WTC11 (cell line): ENCODE data around the gene UNC93A. TPM values are rescaled to one million over a fixed set of nuclear protein-coding genes. Genes with fewer than 3 reads are reported as not detected.

ENCODE experiments used
- ATAC-seq: fragments of 200-7000 bp; cut with Tn5 transposase; 2 replicates; pipeline ENCODE4 v1.10.0; 2021; ENCODE audit warnings: mild to moderate bottlenecking, moderate library complexity
- CTCF ChIA-PET: fragments of 300-600 bp; sonication (Branson Sonifier 250); formaldehyde crosslinking; loops from one replicate; lab custom pipeline; 2021; ENCODE audit warnings: antibody characterized with exemption; lab: Charles Lee
- POLR2A ChIA-PET: fragments of 350-600 bp; sonication (Branson Sonifier 250); formaldehyde crosslinking; loops from one replicate; lab custom pipeline; 2021; ENCODE audit warnings: antibody characterized with exemption; lab: Charles Lee
- DNase-seq: peaks from one replicate; pipeline ENCODE4 v3.0.0; 2021; ENCODE audit warnings: low spot score
- H3K27ac Mint-ChIP-seq: 2 replicates; pipeline ENCODE4 v1.8.0; 2021; ENCODE audit warnings: mixed read lengths
- H3K27me3 Mint-ChIP-seq: 2 replicates; pipeline ENCODE4 v1.8.0; 2021; ENCODE audit warnings: low read depth, mild to moderate bottlenecking, moderate library complexity, mixed read lengths
- H3K36me3 Mint-ChIP-seq: 2 replicates; pipeline ENCODE4 v1.8.0; 2021; ENCODE audit warnings: mixed read lengths
- H3K4me1 Mint-ChIP-seq: 2 replicates; pipeline ENCODE4 v1.8.0; 2022; ENCODE audit warnings: mixed read lengths
- H3K4me3 Mint-ChIP-seq: 2 replicates; pipeline ENCODE4 v1.8.0; 2021; ENCODE audit warnings: mild to moderate bottlenecking, moderate library complexity, mixed read lengths
- H3K9me3 Mint-ChIP-seq: 2 replicates; pipeline ENCODE4 v1.8.0; 2021; ENCODE audit warnings: mixed read lengths
- HMGA2 ChIP-seq: fragments of 250-450 bp; sonication (Bioruptor Pico); IDR thresholded peaks from 2 replicates; pipeline ENCODE4 v1.4.0; 2021; ENCODE audit warnings: mild to moderate bottlenecking, moderate library complexity
- JAZF1 ChIP-seq: fragments of 250-450 bp; sonication (Bioruptor Pico); IDR thresholded peaks from 2 replicates; pipeline ENCODE4 v1.9.0; 2021; ENCODE audit warnings: moderate library complexity, mild to moderate bottlenecking, inconsistent platforms
- JUN ChIP-seq: sonication (generic); formaldehyde crosslinking; IDR thresholded peaks from 2 replicates; pipeline ENCODE4 v1.8.0; 2023; ENCODE audit warnings: mild to moderate bottlenecking, missing genetic modification reagents
- SMAD4 ChIP-seq: sonication (generic); formaldehyde crosslinking; IDR thresholded peaks from 2 replicates; pipeline ENCODE4 v1.8.0; 2022; ENCODE audit warnings: mild to moderate bottlenecking, missing genetic modification reagents
- SOX15 ChIP-seq: fragments of 250-450 bp; sonication (Bioruptor Pico); IDR thresholded peaks from 2 replicates; pipeline ENCODE4 v1.9.0; 2021; ENCODE audit warnings: mild to moderate bottlenecking
- TEAD1 ChIP-seq: sonication (generic); formaldehyde crosslinking; IDR thresholded peaks from 2 replicates; pipeline ENCODE4 v1.8.0; 2022; ENCODE audit warnings: mild to moderate bottlenecking, missing genetic modification reagents
- TP53 ChIP-seq: sonication (generic); formaldehyde crosslinking; IDR thresholded peaks from 2 replicates; pipeline ENCODE4 v1.8.1; 2023; ENCODE audit warnings: mild to moderate bottlenecking, missing genetic modification reagents
- ZNF396 ChIP-seq: fragments of 250-450 bp; sonication (Bioruptor Pico); IDR thresholded peaks from 2 replicates; pipeline ENCODE4 v1.8.0; 2021; ENCODE audit warnings: mild to moderate bottlenecking, moderate library complexity, borderline replicate concordance
- total RNA-seq: library from RNA; stranded (reverse); gene quantifications from 3 replicates; pipeline ENCODE4 v1.2.3, GENCODE V29; 2021
- TF ChIP-seq, protein P1 (sequence below): sonication (generic); formaldehyde crosslinking; IDR thresholded peaks from 2 replicates; pipeline ENCODE4 v1.8.1; 2023; ENCODE audit warnings: mild to moderate bottlenecking, missing genetic modification reagents, borderline replicate concordance
- TF ChIP-seq, protein P2 (sequence below): sonication (generic); formaldehyde crosslinking; IDR thresholded peaks from 2 replicates; pipeline ENCODE4 v1.8.0; 2022; ENCODE audit warnings: mild to moderate bottlenecking, missing genetic modification reagents
- TF ChIP-seq, protein P3 (sequence below): sonication (generic); formaldehyde crosslinking; IDR thresholded peaks from 2 replicates; pipeline ENCODE4 v1.8.0; 2023; ENCODE audit warnings: missing genetic modification reagents, mild to moderate bottlenecking, borderline replicate concordance
- TF ChIP-seq, protein P4 (sequence below): sonication (generic); formaldehyde crosslinking; IDR thresholded peaks from 2 replicates; pipeline ENCODE4 v1.8.0; 2023; ENCODE audit warnings: missing genetic modification reagents
- TF ChIP-seq, protein P5 (sequence below): sonication (generic); formaldehyde crosslinking; conservative IDR thresholded peaks from 2 replicates; pipeline ENCODE4 v1.8.1; 2022; ENCODE audit warnings: mild to moderate bottlenecking, missing genetic modification reagents
- TF ChIP-seq, protein P6 (sequence below): fragments of 250-450 bp; sonication (Bioruptor Pico); IDR thresholded peaks from 2 replicates; pipeline ENCODE4 v1.8.0; 2021; ENCODE audit warnings: mild to moderate bottlenecking

UNC93A gene
- total RNA-seq, 1 experiment from 2014 or later, result 0.70 TPM

DNA sequence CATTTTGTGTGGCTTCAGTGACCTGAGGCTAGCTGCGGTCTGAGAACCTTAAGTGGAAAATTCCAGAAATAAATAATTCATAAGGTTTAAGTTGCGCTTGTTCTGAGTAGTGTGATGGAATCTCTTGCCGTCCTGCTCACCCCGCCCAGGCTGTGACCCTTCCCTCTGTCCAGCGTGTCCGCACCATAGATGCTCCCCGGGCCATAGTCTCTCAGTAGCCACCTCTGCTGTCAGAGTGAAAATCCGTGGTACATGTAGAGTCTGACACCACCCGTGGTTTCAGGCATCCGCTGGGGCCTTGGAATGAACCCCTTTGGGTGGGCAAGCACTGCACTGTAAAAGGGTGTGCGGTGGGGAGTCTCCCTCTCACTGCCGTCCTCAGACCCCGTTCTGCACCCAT is 11.7 kb downstream of the UNC93A start (continued):
- TF ChIP-seq SMAD4 (CRISPR knock-in tag) (no peak), SOX15 (CRISPR knock-in tag) (no peak), HMGA2 (CRISPR knock-in tag) (no peak), ZNF396 (no peak)
- TF ChIP-seq, protein P1, sequence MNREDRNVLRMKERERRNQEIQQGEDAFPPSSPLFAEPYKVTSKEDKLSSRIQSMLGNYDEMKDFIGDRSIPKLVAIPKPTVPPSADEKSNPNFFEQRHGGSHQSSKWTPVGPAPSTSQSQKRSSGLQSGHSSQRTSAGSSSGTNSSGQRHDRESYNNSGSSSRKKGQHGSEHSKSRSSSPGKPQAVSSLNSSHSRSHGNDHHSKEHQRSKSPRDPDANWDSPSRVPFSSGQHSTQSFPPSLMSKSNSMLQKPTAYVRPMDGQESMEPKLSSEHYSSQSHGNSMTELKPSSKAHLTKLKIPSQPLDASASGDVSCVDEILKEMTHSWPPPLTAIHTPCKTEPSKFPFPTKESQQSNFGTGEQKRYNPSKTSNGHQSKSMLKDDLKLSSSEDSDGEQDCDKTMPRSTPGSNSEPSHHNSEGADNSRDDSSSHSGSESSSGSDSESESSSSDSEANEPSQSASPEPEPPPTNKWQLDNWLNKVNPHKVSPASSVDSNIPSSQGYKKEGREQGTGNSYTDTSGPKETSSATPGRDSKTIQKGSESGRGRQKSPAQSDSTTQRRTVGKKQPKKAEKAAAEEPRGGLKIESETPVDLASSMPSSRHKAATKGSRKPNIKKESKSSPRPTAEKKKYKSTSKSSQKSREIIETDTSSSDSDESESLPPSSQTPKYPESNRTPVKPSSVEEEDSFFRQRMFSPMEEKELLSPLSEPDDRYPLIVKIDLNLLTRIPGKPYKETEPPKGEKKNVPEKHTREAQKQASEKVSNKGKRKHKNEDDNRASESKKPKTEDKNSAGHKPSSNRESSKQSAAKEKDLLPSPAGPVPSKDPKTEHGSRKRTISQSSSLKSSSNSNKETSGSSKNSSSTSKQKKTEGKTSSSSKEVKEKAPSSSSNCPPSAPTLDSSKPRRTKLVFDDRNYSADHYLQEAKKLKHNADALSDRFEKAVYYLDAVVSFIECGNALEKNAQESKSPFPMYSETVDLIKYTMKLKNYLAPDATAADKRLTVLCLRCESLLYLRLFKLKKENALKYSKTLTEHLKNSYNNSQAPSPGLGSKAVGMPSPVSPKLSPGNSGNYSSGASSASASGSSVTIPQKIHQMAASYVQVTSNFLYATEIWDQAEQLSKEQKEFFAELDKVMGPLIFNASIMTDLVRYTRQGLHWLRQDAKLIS (CRISPR knock-in tag), result no peak
- TF ChIP-seq, protein P2, sequence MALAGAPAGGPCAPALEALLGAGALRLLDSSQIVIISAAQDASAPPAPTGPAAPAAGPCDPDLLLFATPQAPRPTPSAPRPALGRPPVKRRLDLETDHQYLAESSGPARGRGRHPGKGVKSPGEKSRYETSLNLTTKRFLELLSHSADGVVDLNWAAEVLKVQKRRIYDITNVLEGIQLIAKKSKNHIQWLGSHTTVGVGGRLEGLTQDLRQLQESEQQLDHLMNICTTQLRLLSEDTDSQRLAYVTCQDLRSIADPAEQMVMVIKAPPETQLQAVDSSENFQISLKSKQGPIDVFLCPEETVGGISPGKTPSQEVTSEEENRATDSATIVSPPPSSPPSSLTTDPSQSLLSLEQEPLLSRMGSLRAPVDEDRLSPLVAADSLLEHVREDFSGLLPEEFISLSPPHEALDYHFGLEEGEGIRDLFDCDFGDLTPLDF (CRISPR knock-in tag), result no peak
- TF ChIP-seq, all 79 proteins: peak for 0

DNA sequence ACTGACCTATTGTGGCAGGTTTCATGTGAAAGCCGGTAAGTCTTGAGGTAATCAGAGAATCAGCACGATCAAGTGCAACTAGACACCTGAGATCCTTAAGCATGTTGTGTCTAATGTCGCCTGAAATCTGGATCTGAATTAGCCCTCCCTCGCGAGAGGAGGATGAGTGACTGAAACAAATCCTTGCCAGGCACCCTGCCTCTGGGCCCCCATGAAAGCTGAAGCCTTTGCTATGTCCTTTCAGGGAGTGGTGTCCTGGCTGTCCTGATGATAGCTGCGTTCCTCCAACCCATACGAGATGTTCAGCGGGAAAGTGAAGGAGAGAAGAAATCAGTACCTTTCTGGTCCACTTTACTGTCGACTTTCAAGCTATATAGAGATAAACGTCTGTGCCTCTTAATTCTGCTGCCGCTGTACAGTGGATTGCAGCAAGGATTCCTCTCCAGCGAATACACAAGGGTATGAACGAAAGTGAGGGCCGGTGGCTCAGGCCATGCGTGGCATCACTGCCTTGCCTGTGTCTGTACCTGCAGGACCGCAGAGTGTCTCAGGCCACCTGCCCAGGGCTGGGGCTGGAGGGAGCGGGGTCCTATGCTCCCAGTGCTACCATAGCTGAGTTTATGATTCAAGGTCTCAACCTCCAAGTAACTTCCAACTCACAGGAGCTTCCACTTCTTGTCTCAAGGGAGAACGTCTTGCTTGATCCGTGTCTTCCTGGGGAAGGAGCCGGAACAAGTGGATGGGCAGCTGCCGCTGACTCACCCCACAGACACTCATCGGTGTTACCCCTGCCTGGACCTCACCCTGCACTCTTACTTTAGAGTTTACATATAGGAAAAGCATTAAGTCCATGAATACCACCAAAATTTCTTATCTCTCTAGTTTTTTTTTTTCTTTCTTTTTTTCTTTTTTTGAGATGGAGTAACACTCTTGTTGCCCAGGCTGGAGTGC is 12.8 kb downstream of the UNC93A start:
- Mint-ChIP-seq H3K4me3 (no peak overlapping the region), H3K27ac (no peak overlapping the region), H3K4me1 (peaks cover 40% of the 10 kb centered on the region), H3K9me3 (peaks cover 9% of the 10 kb centered on the region), H3K27me3 (peaks cover 23% of the 10 kb centered on the region), H3K36me3 (peaks cover 5% of the 10 kb centered on the region)
- no peak for DNase-seq
- CTCF ChIA-PET, result interaction anchor here (0.6 to 2.2 kb wide), 4 partner anchors 11 to 209 kb away, joined by 3 to 7 read pairs (median 4); no protein-coding TSS in a partner anchor
- POLR2A ChIA-PET, result no interaction called here
- ATAC-seq, result no peak
- TF ChIP-seq TEAD1 (CRISPR knock-in tag), result no peak
- TF ChIP-seq JUN (CRISPR knock-in tag), result no peak
- TF ChIP-seq, protein P1 (CRISPR knock-in tag), result no peak
- TF ChIP-seq, protein P3, sequence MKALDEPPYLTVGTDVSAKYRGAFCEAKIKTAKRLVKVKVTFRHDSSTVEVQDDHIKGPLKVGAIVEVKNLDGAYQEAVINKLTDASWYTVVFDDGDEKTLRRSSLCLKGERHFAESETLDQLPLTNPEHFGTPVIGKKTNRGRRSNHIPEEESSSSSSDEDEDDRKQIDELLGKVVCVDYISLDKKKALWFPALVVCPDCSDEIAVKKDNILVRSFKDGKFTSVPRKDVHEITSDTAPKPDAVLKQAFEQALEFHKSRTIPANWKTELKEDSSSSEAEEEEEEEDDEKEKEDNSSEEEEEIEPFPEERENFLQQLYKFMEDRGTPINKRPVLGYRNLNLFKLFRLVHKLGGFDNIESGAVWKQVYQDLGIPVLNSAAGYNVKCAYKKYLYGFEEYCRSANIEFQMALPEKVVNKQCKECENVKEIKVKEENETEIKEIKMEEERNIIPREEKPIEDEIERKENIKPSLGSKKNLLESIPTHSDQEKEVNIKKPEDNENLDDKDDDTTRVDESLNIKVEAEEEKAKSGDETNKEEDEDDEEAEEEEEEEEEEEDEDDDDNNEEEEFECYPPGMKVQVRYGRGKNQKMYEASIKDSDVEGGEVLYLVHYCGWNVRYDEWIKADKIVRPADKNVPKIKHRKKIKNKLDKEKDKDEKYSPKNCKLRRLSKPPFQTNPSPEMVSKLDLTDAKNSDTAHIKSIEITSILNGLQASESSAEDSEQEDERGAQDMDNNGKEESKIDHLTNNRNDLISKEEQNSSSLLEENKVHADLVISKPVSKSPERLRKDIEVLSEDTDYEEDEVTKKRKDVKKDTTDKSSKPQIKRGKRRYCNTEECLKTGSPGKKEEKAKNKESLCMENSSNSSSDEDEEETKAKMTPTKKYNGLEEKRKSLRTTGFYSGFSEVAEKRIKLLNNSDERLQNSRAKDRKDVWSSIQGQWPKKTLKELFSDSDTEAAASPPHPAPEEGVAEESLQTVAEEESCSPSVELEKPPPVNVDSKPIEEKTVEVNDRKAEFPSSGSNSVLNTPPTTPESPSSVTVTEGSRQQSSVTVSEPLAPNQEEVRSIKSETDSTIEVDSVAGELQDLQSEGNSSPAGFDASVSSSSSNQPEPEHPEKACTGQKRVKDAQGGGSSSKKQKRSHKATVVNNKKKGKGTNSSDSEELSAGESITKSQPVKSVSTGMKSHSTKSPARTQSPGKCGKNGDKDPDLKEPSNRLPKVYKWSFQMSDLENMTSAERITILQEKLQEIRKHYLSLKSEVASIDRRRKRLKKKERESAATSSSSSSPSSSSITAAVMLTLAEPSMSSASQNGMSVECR (CRISPR knock-in tag), result no peak
- TF ChIP-seq, protein P4, sequence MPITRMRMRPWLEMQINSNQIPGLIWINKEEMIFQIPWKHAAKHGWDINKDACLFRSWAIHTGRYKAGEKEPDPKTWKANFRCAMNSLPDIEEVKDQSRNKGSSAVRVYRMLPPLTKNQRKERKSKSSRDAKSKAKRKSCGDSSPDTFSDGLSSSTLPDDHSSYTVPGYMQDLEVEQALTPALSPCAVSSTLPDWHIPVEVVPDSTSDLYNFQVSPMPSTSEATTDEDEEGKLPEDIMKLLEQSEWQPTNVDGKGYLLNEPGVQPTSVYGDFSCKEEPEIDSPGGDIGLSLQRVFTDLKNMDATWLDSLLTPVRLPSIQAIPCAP, result no peak
- TF ChIP-seq, protein P5, sequence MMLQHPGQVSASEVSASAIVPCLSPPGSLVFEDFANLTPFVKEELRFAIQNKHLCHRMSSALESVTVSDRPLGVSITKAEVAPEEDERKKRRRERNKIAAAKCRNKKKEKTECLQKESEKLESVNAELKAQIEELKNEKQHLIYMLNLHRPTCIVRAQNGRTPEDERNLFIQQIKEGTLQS, result no peak
- TF ChIP-seq TP53 (CRISPR knock-in tag), result no peak
- no peak for TF ChIP-seq JAZF1 (CRISPR knock-in tag)
- TF ChIP-seq, protein P6, sequence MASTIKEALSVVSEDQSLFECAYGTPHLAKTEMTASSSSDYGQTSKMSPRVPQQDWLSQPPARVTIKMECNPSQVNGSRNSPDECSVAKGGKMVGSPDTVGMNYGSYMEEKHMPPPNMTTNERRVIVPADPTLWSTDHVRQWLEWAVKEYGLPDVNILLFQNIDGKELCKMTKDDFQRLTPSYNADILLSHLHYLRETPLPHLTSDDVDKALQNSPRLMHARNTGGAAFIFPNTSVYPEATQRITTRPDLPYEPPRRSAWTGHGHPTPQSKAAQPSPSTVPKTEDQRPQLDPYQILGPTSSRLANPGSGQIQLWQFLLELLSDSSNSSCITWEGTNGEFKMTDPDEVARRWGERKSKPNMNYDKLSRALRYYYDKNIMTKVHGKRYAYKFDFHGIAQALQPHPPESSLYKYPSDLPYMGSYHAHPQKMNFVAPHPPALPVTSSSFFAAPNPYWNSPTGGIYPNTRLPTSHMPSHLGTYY (CRISPR knock-in tag), result no peak
